GM19240 (cell line): Measurements from ENCODE around the gene TMEM255B.

Experiments used
- DNase-seq: peaks from one replicate; pipeline ENCODE4 v3.0.0; 2011; ENCODE audit warnings: low spot score; ENCODE audit not compliant: insufficient read length

TMEM255B gene

GRCh38 chr13:113802090-113802531 lies 43.1 kb downstream of the TMEM255B start:
- DNase-seq: no peak

GRCh38 chr13:113802761-113803160 lies 43.7 kb downstream of the TMEM255B start:
- DNase-seq: no peak

- no peak for DNase-seq
Observed at GRCh38 chr13:113803409-113804016, 44.5 kb downstream of the TMEM255B start.

GRCh38 chr13:113804017-113804702 lies 45.1 kb downstream of the TMEM255B start:
- no peak for DNase-seq

- DNase-seq: no peak
Observed at GRCh38 chr13:113804703-113805430, 45.8 kb downstream of the TMEM255B start.

- DNase-seq: no peak
Observed at GRCh38 chr13:113805431-113806103, 46.5 kb downstream of the TMEM255B start.

GRCh38 chr13:113806104-113806471 lies 47.1 kb downstream of the TMEM255B start:
- no peak for DNase-seq

- no peak for DNase-seq
Observed at GRCh38 chr13:113806526-113806925, 47.5 kb downstream of the TMEM255B start.

- no peak for DNase-seq
Observed at GRCh38 chr13:113808058-113808834, 49.2 kb downstream of the TMEM255B start.

- no peak for DNase-seq
Observed at GRCh38 chr13:113809934-113810333, 50.9 kb downstream of the TMEM255B start.

GRCh38 chr13:113810640-113811039 lies 51.6 kb downstream of the TMEM255B start:
- no peak for DNase-seq

- no peak for DNase-seq
Observed at GRCh38 chr13:113811081-113811928, 52.3 kb downstream of the TMEM255B start.

- DNase-seq: no peak
Observed at GRCh38 chr13:113812178-113813040, 53.4 kb downstream of the TMEM255B start.

GRCh38 chr13:113813070-113813748 lies 54.2 kb downstream of the TMEM255B start:
- DNase-seq: no peak

- no peak for DNase-seq
Observed at GRCh38 chr13:113813749-113814434, 54.9 kb downstream of the TMEM255B start.

- no peak for DNase-seq
Observed at GRCh38 chr13:113814435-113814821, 55.4 kb downstream of the TMEM255B start.

GRCh38 chr13:113815151-113816058 lies 56.4 kb downstream of the TMEM255B start:
- DNase-seq: no peak
